Stimulated activated naive CD8-positive, alpha-beta T cell treated with anti-CD3 and anti-CD28 coated beads, Interleukin-15, Interleukin-2, amounts not matched to agents 100 ng/mL and 50 ng/mL, for 24 hours (primary cell): Measurements from ENCODE around the gene ASIP.
"Not testable (repeated sequence)": the region's sequence is repeated elsewhere in the genome, so short reads cannot be mapped to it uniquely, and the experiment has no call there.

Experiments used
- H3K27ac Mint-ChIP-seq: one replicate; pipeline ENCODE4 v1.8.0; 2021; ENCODE audit warnings: mild to moderate bottlenecking, mixed read lengths
- H3K27me3 Mint-ChIP-seq: one replicate; pipeline ENCODE4 v1.8.0; 2021; ENCODE audit warnings: mixed read lengths
- H3K36me3 Mint-ChIP-seq: one replicate; pipeline ENCODE4 v1.8.0; 2021; ENCODE audit warnings: low read depth, mixed read lengths
- H3K4me1 Mint-ChIP-seq: one replicate; pipeline ENCODE4 v1.8.0; 2021; ENCODE audit warnings: low read depth, mixed read lengths
- H3K4me3 Mint-ChIP-seq: one replicate; pipeline ENCODE4 v1.8.0; 2021; ENCODE audit warnings: mild to moderate bottlenecking, mixed read lengths
- H3K9me3 Mint-ChIP-seq: one replicate; pipeline ENCODE4 v1.8.0; 2021; ENCODE audit warnings: mixed read lengths

Gene ASIP, protein sequence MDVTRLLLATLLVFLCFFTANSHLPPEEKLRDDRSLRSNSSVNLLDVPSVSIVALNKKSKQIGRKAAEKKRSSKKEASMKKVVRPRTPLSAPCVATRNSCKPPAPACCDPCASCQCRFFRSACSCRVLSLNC

DNA sequence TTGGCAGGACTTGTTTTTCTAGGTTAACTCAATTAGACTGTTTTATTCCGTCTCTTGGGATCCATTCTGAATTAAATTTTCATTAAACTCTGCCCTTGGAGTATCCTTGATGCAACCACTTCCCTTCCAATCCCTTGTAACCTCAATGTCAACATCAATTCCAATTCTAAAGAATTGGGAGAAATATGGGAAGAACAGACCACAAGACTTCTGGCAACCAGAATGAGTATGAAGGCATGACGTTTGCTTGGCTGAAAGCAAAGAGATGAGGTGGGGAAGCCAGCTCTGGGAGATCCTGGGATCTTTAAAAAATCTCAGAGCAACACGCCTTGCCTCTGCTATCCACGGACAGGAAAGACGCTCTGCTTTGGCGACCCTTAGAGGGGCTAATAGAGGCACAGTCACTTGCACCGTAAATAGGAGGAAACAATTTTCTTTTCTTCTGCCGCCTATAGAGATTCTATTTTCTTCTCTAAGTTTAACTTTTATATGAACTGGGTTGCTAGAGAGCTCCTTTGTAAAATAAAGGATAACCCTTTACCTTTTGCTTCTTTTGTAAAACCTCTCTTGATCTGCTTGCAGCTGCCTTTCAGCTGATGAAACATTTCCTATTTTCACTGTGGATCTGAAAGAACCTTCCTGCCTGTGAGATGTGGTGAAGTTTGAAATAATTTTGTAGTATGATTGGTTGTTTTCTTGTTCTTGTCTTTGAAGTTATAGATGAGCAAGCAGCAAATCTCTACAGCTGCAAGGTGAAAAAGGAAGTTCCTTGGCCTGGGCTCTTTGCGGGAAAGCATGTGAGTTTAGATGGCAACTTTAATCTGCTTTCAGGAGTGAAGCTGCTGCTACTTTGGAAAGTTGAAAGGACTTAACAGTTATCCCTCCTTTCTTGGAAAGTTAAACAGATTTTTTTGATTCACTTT, at the start of gene ASIP:
TSS of gene ASIP (plus strand) at position 731 of the 923 bp plus-strand sequence. CDS start 18,952 bp downstream, outside the sequence.
- peaks cover 15% of the 10 kb centered on the region for H3K4me1 Mint-ChIP-seq
- H3K27me3 Mint-ChIP-seq = no peaks in the 10 kb centered on the region
- no peak within 1 kb of the TSS for H3K4me3 Mint-ChIP-seq
- H3K27ac Mint-ChIP-seq = peak within 1 kb of the TSS; percentile 4
- peaks cover 14% of the 10 kb centered on the region for H3K9me3 Mint-ChIP-seq
- H3K36me3 Mint-ChIP-seq = peaks cover 6% of the 10 kb centered on the region

DNA sequence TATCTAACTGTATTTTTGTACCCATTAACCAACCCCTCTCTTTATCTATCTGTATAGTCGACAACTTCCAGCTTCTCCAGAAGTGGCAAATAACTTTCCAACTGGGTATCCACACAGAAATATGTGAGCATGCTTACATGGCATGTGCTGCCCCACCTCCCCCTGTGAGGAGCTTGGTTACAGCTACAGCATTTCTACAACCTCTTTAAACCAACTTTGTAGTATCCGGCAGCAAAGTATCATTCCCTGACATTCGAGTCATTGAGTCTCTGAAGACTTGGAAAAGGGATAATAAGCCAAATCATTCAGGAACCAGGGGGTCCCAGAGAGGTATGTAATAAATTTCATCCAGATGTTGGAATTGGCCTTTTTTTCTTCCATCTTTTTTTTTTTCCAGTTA, 48.2 kb upstream of the ASIP start:
- H3K36me3 Mint-ChIP-seq = no peaks in the 10 kb centered on the region
- H3K4me3 Mint-ChIP-seq = no peak overlapping the region
- H3K27me3 Mint-ChIP-seq = peaks cover 31% of the 10 kb centered on the region
- H3K27ac Mint-ChIP-seq = no peak overlapping the region
- H3K4me1 Mint-ChIP-seq = no peaks in the 10 kb centered on the region
- H3K9me3 Mint-ChIP-seq = no peaks in the 10 kb centered on the region

DNA sequence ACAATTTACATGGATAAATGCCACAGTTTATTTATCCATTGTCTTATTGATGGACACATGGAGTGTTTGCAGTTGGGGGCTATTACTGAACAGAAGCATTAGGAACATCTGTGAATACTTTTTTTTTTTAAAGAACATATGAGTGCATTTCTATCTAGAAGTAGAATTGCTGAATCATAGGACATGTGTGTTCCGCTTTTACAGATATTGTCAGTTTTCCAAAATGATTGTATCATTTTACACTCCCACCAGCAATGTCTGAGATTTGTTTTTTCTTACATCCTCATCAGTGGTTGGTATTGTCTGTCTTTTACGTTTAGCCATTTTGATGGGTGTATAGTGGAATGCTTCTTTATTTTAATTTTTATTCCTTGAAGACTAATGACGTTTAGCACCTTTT, 42.0 kb upstream of the ASIP start:
- Mint-ChIP-seq H3K36me3 (no peaks in the 10 kb centered on the region), H3K27me3 (peaks cover 17% of the 10 kb centered on the region), H3K4me3 (no peak overlapping the region), H3K27ac (no peak overlapping the region), H3K4me1 (no peaks in the 10 kb centered on the region), H3K9me3 (no peaks in the 10 kb centered on the region)

DNA sequence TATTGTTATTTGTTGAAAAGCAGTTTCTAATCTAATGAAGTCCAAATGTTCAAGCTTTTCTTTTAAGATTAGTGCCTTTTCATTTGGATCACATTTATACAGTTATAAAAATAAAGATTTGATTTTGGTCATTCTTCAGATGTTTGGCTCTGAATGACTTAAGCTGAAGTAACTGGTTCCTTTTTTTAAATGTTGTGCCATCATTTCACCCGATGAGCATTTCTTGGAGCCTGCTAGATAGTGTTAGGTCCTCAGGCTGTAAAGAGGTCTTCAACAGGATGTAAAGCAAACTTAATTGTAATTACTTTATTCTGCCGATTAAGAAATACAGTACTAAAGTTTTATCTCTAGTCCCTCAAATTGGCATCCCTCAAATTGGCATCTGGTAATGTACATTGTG, 41.2 kb upstream of the ASIP start:
- Mint-ChIP-seq H3K4me1 (no peaks in the 10 kb centered on the region), H3K9me3 (no peaks in the 10 kb centered on the region), H3K36me3 (no peaks in the 10 kb centered on the region), H3K4me3 (no peak overlapping the region), H3K27me3 (peaks cover 14% of the 10 kb centered on the region), H3K27ac (no peak overlapping the region)

DNA sequence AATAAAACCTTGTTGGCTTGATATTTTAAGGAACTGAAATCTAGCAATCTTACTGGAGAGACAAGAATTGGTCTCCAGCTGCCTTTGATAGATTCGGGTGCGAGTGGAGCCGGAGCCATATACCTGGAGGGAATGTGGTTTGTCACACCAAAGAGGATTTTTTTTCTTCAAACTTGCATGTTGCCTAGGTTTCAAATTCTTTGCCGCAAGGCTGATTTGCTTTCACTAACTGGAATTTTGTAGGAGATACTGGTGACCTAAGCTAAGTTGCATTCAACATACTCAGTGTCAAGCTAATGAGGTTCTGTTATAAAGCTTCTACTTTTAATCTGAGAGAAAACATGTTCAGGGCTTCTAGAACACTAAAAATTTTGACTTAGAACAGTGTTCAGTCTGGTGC, 39.7 kb upstream of the ASIP start:
- H3K4me3 Mint-ChIP-seq = no peak overlapping the region
- H3K36me3 Mint-ChIP-seq = no peaks in the 10 kb centered on the region
- H3K27ac Mint-ChIP-seq = no peak overlapping the region
- no peaks in the 10 kb centered on the region for H3K9me3 Mint-ChIP-seq
- H3K27me3 Mint-ChIP-seq = peaks cover 20% of the 10 kb centered on the region
- H3K4me1 Mint-ChIP-seq = no peaks in the 10 kb centered on the region

DNA sequence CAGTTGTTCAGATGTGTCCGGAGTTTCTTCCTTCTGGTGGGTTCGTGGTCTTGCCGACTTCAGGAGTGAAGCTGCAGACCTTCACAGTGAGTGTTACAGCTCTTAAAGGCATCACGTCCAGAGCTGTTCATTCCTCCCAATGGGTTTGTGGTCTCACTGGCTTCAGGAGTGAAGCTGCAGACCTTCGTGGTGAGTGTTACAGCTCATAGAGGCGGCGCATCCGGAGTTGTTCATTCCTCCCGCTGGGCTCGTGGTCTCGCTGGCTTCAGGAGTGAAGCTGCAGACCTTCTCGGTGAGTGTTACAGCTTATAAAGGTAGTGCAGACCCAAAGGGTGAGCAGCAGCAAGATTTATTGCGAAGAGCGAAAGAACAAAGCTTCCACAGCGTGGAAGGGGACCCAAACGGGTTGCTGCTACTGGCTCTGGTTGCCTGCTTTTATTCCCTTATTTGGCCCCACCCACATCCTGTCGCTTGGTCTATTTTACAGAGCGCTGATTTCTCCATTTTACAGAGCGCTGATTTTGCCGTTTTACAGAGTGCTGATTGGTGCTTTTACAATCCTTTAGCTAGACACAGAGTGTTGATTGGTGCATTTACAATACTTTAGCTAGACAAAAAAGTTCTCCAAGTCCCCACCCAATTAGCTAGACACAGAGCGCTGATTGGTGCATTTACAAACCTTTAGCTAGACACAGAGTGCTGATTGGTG, 35.9 kb upstream of the ASIP start:
- peaks cover 17% of the 10 kb centered on the region for H3K27me3 Mint-ChIP-seq
- not testable (repeated sequence) for H3K4me3 Mint-ChIP-seq, H3K27ac Mint-ChIP-seq, H3K9me3 Mint-ChIP-seq, H3K4me1 Mint-ChIP-seq, H3K36me3 Mint-ChIP-seq

DNA sequence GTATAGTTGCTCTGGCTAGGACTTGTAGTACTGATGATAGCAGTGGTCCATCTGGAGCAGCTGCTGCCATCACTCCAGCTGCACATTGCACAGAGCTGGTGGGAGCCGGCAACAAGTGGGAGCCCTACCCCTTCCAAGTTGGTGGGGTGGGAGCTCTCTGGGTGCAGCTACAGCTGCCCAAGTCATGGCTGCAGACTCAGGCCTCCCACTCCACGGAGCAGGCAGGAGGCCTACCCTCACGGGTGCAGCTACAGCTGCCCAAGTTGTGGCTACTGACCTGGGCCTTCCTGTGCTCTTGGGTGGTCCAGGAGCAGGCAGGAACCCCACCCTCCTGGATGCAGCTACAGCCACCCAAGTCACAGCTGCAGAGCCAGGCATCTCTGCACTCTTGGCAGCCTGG, 32.1 kb upstream of the ASIP start:
- H3K36me3 Mint-ChIP-seq = no peaks in the 10 kb centered on the region
- H3K4me3 Mint-ChIP-seq = no peak overlapping the region
- no peak overlapping the region for H3K27ac Mint-ChIP-seq
- H3K9me3 Mint-ChIP-seq = peaks cover 7% of the 10 kb centered on the region
- H3K27me3 Mint-ChIP-seq = peaks cover 24% of the 10 kb centered on the region
- no peaks in the 10 kb centered on the region for H3K4me1 Mint-ChIP-seq

DNA sequence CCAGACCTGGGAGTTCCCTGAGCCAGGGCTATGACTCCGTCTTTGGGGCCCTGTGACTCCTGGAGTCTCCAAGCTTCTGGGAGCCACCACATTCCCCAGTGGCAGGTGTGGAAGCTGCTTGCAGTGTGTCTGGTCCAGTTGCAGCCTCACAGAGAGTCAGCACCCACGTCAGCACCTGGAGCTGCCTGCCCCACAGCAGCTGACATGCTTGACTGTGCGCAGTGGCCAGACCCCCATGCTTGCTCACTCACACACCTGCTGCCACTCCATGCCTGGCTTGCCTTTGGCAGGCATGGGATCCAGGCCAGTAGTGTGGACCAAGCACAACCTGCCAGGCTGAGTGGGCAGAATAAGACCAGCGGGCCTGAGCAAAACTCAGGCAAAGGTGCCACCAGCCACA, 31.0 kb upstream of the ASIP start:
- Mint-ChIP-seq H3K4me3 (no peak overlapping the region), H3K36me3 (no peaks in the 10 kb centered on the region), H3K9me3 (peaks cover 7% of the 10 kb centered on the region), H3K4me1 (no peaks in the 10 kb centered on the region), H3K27ac (no peak overlapping the region), H3K27me3 (peaks cover 21% of the 10 kb centered on the region)

DNA sequence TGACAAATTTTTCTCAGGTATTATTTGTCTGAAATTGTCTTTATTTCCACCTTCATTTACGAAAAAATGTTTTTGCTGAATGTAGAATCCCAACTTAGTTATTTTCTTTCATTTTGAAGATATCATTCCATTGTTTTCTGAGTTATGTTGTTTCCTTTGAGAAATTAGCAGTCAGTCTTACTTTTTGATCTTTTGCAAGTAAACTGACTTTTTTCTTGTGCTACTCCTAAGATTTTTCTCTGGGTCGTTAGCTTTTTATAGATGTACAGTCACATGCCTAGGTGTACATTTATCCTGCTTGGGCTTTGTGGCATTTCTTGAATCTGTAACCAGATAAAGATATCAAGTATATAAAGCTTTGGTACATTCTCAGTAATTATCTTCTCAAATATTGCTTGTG, 29.6 kb upstream of the ASIP start:
- Mint-ChIP-seq H3K27me3 (peaks cover 16% of the 10 kb centered on the region), H3K27ac (no peak overlapping the region), H3K4me1 (peaks cover 10% of the 10 kb centered on the region), H3K36me3 (no peaks in the 10 kb centered on the region), H3K4me3 (no peak overlapping the region), H3K9me3 (peaks cover 7% of the 10 kb centered on the region)

DNA sequence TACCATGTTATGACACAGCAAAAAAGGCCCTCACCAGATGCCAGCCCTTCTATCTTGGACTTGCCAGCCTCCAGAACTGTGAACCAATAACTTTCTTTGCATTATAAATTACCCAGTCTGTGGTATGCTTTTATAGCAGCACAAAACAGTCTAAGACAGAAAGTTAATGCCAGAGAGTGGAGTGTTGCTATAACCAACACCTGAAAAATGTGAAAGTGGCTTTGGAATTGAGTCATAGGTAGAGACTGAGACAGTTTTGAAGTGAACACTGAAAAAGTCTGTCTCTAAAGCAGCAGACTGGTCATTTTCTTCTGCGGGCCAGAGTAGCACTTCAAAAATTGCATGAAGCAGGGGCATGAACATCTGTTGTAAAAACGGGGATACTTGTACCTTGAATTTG, 28.0 kb upstream of the ASIP start:
- Mint-ChIP-seq H3K9me3 (peaks cover 7% of the 10 kb centered on the region), H3K4me1 (peaks cover 11% of the 10 kb centered on the region), H3K27me3 (peaks cover 12% of the 10 kb centered on the region), H3K27ac (no peak overlapping the region), H3K4me3 (no peak overlapping the region), H3K36me3 (no peaks in the 10 kb centered on the region)

DNA sequence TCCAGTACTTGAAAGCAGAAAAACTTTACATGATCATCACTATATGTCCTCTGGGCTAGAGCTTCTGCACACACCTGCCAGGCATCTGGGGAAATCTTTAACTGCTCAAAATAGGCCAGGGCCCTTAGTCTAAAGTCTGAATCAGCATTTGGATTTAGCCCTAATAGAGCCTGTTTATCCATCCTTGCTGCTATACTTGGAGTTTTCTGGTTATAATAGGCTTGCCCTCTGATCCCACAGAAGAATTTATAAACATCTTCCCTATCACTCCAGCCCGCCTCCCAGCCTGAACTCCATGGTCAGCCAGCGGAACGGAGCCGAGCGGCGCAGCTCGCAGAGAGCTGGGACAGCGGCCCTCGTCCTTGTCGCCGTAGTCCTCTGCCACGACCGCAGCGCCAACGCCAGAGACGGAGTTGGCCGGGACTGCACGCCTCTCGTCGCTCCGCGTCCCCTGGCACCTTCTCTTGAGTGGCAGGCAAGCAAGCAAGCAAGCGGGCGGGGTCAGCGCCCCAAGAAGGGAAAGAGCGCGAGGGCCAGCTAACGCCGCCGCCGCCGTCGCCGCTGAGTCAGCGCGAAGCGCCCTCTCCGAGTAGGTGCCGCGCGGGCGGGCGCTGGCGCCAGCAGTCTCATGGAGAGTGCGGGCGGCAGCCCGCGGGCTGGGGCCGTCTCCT, 25.4 kb upstream of the ASIP start:
- no peak overlapping the region for H3K27ac Mint-ChIP-seq
- peak overlapping the region; percentile 70 for H3K4me3 Mint-ChIP-seq
- H3K9me3 Mint-ChIP-seq = peaks cover 7% of the 10 kb centered on the region
- H3K27me3 Mint-ChIP-seq = peaks cover 26% of the 10 kb centered on the region
- H3K36me3 Mint-ChIP-seq = no peaks in the 10 kb centered on the region
- peaks cover 11% of the 10 kb centered on the region for H3K4me1 Mint-ChIP-seq

DNA sequence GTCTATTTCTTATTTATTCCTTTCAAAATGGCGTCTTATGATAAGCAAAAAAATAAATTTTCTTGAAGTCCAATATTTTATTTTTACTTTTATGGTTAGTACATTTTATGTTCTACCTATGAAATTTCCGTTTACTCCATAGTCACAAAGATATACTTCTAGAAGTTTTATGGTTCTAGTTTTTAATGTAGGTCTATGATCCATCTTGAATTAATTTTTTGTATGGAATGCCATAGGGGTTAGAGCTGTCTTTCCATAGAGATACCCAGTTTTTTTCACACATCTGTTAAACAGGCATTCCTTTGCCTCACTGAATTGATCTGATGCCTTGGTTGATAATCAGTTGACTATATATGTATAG, 24.9 kb upstream of the ASIP start:
- Mint-ChIP-seq H3K27me3 (peaks cover 26% of the 10 kb centered on the region), H3K9me3 (peaks cover 7% of the 10 kb centered on the region), H3K36me3 (no peaks in the 10 kb centered on the region), H3K4me3 (peak overlapping the region; percentile 49), H3K4me1 (peaks cover 11% of the 10 kb centered on the region), H3K27ac (no peak overlapping the region)

DNA sequence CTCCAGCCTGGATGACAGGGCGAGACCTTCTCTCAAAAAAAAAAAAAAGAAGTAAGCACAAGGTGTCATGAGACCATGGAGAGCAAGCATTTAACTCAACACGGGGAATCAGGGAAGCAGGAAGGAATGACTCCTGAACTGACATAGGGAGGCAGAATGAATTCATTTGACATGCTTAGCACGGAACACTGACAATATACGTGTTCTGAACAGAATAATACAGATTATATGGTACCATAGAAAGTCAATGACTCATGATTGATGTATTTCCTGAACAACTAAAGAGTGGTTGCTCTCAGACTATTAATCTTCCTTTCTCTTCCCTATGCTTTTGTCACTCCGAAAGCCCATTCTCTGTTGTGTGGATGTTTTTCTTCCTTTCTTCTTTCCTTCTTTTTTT, 20.7 kb upstream of the ASIP start:
- Mint-ChIP-seq H3K27ac (no peak overlapping the region), H3K9me3 (no peaks in the 10 kb centered on the region), H3K4me1 (peaks cover 9% of the 10 kb centered on the region), H3K36me3 (no peaks in the 10 kb centered on the region), H3K4me3 (no peak overlapping the region), H3K27me3 (peaks cover 22% of the 10 kb centered on the region)

DNA sequence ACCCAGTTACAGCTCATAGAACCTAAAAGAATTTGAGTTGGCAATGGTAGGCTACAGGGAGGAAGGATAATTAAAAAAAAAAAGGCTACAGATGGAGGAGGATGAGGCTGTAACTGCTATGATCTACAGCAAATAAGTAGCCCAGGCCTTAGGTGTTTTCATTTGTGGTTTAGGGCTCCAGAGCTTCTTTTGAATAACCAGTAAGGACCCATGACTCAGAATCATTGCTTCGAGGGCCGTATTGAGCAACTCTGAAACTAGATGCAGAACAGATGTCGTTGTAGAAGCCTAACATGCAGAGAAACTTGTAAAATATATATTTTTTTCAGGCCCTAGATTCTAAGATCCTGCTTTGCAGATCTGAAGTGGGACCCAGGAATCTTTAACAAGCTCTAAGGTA, 19.0 kb upstream of the ASIP start:
- H3K27ac Mint-ChIP-seq = no peak overlapping the region
- H3K4me1 Mint-ChIP-seq = no peaks in the 10 kb centered on the region
- no peak overlapping the region for H3K4me3 Mint-ChIP-seq
- H3K9me3 Mint-ChIP-seq = no peaks in the 10 kb centered on the region
- peaks cover 22% of the 10 kb centered on the region for H3K27me3 Mint-ChIP-seq
- no peaks in the 10 kb centered on the region for H3K36me3 Mint-ChIP-seq

DNA sequence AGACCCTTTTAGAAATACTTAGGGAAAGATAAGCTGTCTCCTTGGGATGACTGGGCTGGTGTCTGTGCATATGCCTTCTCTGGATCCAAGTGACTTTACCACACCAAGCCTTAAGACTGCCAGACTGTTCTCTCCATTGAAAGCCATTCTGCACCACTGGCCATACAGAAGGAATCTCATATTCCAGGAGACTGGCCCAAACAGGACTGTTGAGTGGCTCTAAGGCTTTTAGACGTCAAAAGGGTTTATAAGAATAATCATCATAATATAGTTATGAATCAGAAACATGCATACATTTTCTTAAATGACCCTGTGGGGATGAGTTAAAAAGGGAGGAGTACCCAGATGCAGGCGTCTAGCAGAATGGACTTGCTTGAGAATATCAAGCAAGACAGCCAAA, 17.0 kb upstream of the ASIP start:
- not testable (repeated sequence) for H3K36me3 Mint-ChIP-seq, H3K9me3 Mint-ChIP-seq, H3K27ac Mint-ChIP-seq, H3K27me3 Mint-ChIP-seq, H3K4me1 Mint-ChIP-seq, H3K4me3 Mint-ChIP-seq
